Liver (tissue), 9 donors: ENCODE measurements around the gene TANC1. TPM values are rescaled to one million over a fixed set of nuclear protein-coding genes. Genes with fewer than 3 reads are reported as not detected.

Experiments used
- DNase-seq: peaks from one replicate; pipeline ENCODE4 v3.0.0-alpha.2; 2017; ENCODE audit warnings: low spot score
- H3K27ac ChIP-seq, 2 donors: one replicate each; pipeline ENCODE4 v1.7.0; 2013; ENCODE audit warnings: inconsistent platforms in 2 of 2, low read length in 2 of 2, control low read depth in 1 of 2, low read depth in 1 of 2, mild to moderate bottlenecking in 1 of 2
- H3K27me3 ChIP-seq, 4 donors: one replicate each; pipeline versions ENCODE4 v1.6.1 to v1.7.0; 2013; ENCODE audit warnings: low read length in 3 of 4, inconsistent platforms in 1 of 4, mild to moderate bottlenecking in 1 of 4, moderate library complexity in 1 of 4; ENCODE audit not compliant: control insufficient read depth in 4 of 4, insufficient read depth in 4 of 4
- H3K36me3 ChIP-seq, 4 donors: one replicate each; pipeline versions ENCODE4 v1.6.1 to v1.7.0; 2013; ENCODE audit warnings: low read length in 3 of 4, mild to moderate bottlenecking in 3 of 4, low read depth in 1 of 4, moderate library complexity in 1 of 4; ENCODE audit not compliant: control insufficient read depth in 4 of 4, insufficient read depth in 3 of 4
- H3K4me1 ChIP-seq, 4 donors: one replicate each; pipeline versions ENCODE4 v1.6.1 to v1.7.0; 2013; ENCODE audit warnings: low read length in 3 of 4, mild to moderate bottlenecking in 3 of 4, moderate library complexity in 1 of 4; ENCODE audit not compliant: control insufficient read depth in 4 of 4, insufficient read depth in 4 of 4
- H3K4me3 ChIP-seq, 3 donors: one replicate each; pipeline versions ENCODE4 v1.6.1 to v1.7.0; 2013; ENCODE audit warnings: low read length in 3 of 3, control low read depth in 1 of 3, low read depth in 1 of 3, mild to moderate bottlenecking in 1 of 3
- H3K9ac ChIP-seq, 2 donors: one replicate each; pipeline ENCODE4 v1.7.0; 2013; ENCODE audit warnings: low read length in 2 of 2, mild to moderate bottlenecking in 2 of 2, moderate library complexity in 2 of 2, control low read depth in 1 of 2, low read depth in 1 of 2
- H3K9me3 ChIP-seq, 4 donors: one replicate each; pipeline versions ENCODE4 v1.6.1 to v1.7.0; 2013; ENCODE audit warnings: low read length in 3 of 4; ENCODE audit not compliant: control insufficient read depth in 4 of 4
- EGR1 ChIP-seq, 2 donors: IDR thresholded peaks; 2 replicates each; pipeline ENCODE4 v1.6.1; 2016 to 2018; ENCODE audit warnings: antibody characterized with exemption in 2 of 2, low read depth in 2 of 2
- FOXA1 ChIP-seq: IDR thresholded peaks from 2 replicates; pipeline ENCODE4 v1.6.1; 2016; ENCODE audit warnings: antibody characterized with exemption
- FOXA2 ChIP-seq: IDR thresholded peaks from 2 replicates; pipeline ENCODE4 v1.6.1; 2016; ENCODE audit warnings: antibody characterized with exemption
- GABPA ChIP-seq, 2 donors: IDR thresholded peaks in 1 of 2; conservative IDR thresholded peaks in 1 of 2; 2 replicates each; pipeline ENCODE4 v1.6.1; 2016; ENCODE audit warnings: antibody characterized with exemption in 2 of 2, mild to moderate bottlenecking in 1 of 2, moderate library complexity in 1 of 2
- HNF4A ChIP-seq, 2 donors: conservative IDR thresholded peaks; 2 replicates each; pipeline ENCODE4 v1.6.1; 2016; ENCODE audit warnings: antibody characterized with exemption in 2 of 2, mild to moderate bottlenecking in 2 of 2
- HNF4G ChIP-seq: IDR thresholded peaks from 2 replicates; pipeline ENCODE4 v1.6.1; 2016; ENCODE audit warnings: antibody characterized with exemption
- JUND ChIP-seq, 2 donors: IDR thresholded peaks; 2 replicates each; pipeline ENCODE4 v1.6.1; 2016; ENCODE audit warnings: antibody characterized with exemption in 2 of 2
- RAD21 ChIP-seq, 2 donors: IDR thresholded peaks; 2 replicates each; pipeline ENCODE4 v1.6.1; 2016; ENCODE audit warnings: antibody characterized with exemption in 2 of 2, mild to moderate bottlenecking in 2 of 2
- RXRA ChIP-seq, 2 donors: IDR thresholded peaks; 2 replicates each; pipeline ENCODE4 v1.6.1; 2017 to 2018; ENCODE audit warnings: antibody characterized with exemption in 2 of 2, mild to moderate bottlenecking in 1 of 2
- SP1 ChIP-seq: IDR thresholded peaks from 2 replicates; pipeline ENCODE4 v1.6.1; 2018; ENCODE audit warnings: antibody characterized with exemption, mild to moderate bottlenecking
- TAF1 ChIP-seq: conservative IDR thresholded peaks from 2 replicates; pipeline ENCODE4 v1.6.1; 2016; ENCODE audit warnings: antibody characterized with exemption, mild to moderate bottlenecking
- YY1 ChIP-seq: IDR thresholded peaks from 2 replicates; pipeline ENCODE4 v1.6.1; 2016; ENCODE audit warnings: antibody characterized with exemption, mild to moderate bottlenecking
- WGBS: extraction: QIAGEN DNeasy Blood & Tissue Kit; methylation state at CpG from one replicate; pipeline ENCODE4 v1.1.7; 2013; 5-methylcytosine and 5-hydroxymethylcytosine counted together
- polyA plus RNA-seq, 2 donors: library from polyadenylated mRNA; stranded (reverse) in 1 of 2; unstranded in 1 of 2; fragments of 200-250 nt in 1 of 2; fragments of >200 nt in 1 of 2; fragmentation: Nextera tagmentation in 1 of 2; extraction: Ambion mirVana in 1 of 2; gene quantifications; one replicate each; pipeline versions ENCODE4 v1.2.1 to v1.2.3, GENCODE V29; 2013 to 2015
- total RNA-seq, 2 donors: library from RNA; depleted of rRNA; stranded (reverse); fragments of >200 nt; gene quantifications; one replicate each; pipeline ENCODE4 v1.2.3, GENCODE V29; 2014
- TF ChIP-seq, protein P1 (sequence below): IDR thresholded peaks from 2 replicates; pipeline ENCODE4 v1.6.1; 2016; ENCODE audit warnings: antibody characterized with exemption
- TF ChIP-seq, protein P2 (sequence below): IDR thresholded peaks from 2 replicates; pipeline ENCODE4 v1.6.1; 2016; ENCODE audit warnings: antibody characterized with exemption
- TF ChIP-seq, protein P3 (sequence below): IDR thresholded peaks from 2 replicates; pipeline ENCODE4 v1.6.1; 2016; ENCODE audit warnings: antibody characterized with exemption, mild to moderate bottlenecking
- TF ChIP-seq, protein P4 (sequence below): IDR thresholded peaks from 2 replicates; pipeline ENCODE4 v1.6.1; 2016; ENCODE audit warnings: antibody characterized with exemption
- donor health status: healthy.
- donor health status: healthy.
- donor health status: healthy.
- donor health status: healthy.
- donor health status: healthy.

The TANC1 gene
- total and polyA plus RNA-seq, 4 donors, result 3.7 to 17.7 (median 5.2) TPM

DNA sequence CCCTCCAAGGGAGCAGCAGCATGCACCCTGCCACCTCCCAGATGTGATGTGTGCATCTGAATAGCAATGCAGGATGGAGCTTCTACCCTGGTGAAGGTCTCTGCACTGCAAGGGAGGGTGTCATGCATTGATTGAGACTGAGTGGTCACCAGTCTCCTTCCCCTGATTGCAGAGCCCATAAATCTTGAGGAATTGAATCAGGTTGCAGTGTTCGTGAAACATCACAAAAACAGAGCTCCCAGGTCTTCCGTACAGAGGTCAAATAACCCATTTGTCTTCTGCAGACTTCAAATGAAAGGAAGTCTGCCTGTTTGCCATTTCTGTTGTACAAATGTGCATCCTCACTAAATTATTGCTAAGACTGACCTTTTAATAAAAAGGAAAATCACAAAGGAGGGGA lies 181.3 kb downstream of the TANC1 start:
- Histone ChIP-seq H3K4me3 (no peak overlapping the region), H3K27ac (no peak overlapping the region), H3K36me3 (peaks cover 0 to 1% (median 0%) of the 10 kb centered on the region in 4 donors), H3K9me3 (no peaks in the 10 kb centered on the region), H3K4me1 (peaks cover 5 to 49% (median 32%) of the 10 kb centered on the region in 4 donors), H3K27me3 (no peaks in the 10 kb centered on the region), H3K9ac (no peak overlapping the region)
- TF ChIP-seq TAF1, result no peak
- TF ChIP-seq GABPA (IDR thresholded peaks at IDR 0.05 in 1 of 2, conservative IDR thresholded peaks at IDR 0.05 in 1 of 2), result no peak
- TF ChIP-seq, protein P1, sequence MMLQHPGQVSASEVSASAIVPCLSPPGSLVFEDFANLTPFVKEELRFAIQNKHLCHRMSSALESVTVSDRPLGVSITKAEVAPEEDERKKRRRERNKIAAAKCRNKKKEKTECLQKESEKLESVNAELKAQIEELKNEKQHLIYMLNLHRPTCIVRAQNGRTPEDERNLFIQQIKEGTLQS, result no peak
- no peak for TF ChIP-seq HNF4A (conservative IDR thresholded peaks at IDR 0.05)
- no peak for TF ChIP-seq SP1
- TF ChIP-seq JUND (IDR thresholded peaks at IDR 0.05), result no peak
- no peak for TF ChIP-seq FOXA2
- no peak for TF ChIP-seq RAD21 (IDR thresholded peaks at IDR 0.05)
- no peak for TF ChIP-seq FOXA1
- TF ChIP-seq YY1, result no peak
- TF ChIP-seq, protein P2, sequence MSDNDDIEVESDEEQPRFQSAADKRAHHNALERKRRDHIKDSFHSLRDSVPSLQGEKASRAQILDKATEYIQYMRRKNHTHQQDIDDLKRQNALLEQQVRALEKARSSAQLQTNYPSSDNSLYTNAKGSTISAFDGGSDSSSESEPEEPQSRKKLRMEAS, result no peak
- no peak for TF ChIP-seq RXRA (IDR thresholded peaks at IDR 0.05)
- TF ChIP-seq HNF4G, result no peak
- TF ChIP-seq, protein P3, sequence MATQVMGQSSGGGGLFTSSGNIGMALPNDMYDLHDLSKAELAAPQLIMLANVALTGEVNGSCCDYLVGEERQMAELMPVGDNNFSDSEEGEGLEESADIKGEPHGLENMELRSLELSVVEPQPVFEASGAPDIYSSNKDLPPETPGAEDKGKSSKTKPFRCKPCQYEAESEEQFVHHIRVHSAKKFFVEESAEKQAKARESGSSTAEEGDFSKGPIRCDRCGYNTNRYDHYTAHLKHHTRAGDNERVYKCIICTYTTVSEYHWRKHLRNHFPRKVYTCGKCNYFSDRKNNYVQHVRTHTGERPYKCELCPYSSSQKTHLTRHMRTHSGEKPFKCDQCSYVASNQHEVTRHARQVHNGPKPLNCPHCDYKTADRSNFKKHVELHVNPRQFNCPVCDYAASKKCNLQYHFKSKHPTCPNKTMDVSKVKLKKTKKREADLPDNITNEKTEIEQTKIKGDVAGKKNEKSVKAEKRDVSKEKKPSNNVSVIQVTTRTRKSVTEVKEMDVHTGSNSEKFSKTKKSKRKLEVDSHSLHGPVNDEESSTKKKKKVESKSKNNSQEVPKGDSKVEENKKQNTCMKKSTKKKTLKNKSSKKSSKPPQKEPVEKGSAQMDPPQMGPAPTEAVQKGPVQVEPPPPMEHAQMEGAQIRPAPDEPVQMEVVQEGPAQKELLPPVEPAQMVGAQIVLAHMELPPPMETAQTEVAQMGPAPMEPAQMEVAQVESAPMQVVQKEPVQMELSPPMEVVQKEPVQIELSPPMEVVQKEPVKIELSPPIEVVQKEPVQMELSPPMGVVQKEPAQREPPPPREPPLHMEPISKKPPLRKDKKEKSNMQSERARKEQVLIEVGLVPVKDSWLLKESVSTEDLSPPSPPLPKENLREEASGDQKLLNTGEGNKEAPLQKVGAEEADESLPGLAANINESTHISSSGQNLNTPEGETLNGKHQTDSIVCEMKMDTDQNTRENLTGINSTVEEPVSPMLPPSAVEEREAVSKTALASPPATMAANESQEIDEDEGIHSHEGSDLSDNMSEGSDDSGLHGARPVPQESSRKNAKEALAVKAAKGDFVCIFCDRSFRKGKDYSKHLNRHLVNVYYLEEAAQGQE, result no peak
- DNase-seq, result no peak
- WGBS, result 81% methylated on average over 2 of the region's 2 CpGs

DNA sequence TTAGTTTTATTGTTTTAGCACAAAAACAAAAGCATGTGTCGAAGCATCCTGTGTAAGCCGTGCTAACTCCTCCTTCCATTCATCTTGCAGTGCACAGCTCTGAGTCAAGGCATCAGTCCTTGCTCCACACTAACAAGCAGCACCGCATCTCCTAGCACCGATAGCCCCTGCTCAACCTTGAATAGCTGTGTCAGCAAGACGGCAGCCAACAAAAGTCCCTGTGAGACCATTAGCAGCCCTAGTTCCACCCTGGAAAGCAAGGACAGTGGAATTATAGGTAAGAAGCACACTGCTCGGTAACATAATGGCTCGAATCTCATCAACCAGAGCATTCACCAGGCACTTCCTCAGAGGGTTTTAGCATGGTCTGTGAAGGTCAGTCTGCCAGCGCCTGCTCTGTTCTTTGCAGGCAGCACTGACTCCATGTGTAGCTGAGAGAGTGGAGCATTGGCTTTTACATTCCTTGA lies 181.9 kb downstream of the TANC1 start:
- Histone ChIP-seq H3K36me3 (peaks cover 0 to 1% (median 0%) of the 10 kb centered on the region in 4 donors), H3K27me3 (no peaks in the 10 kb centered on the region), H3K9me3 (no peaks in the 10 kb centered on the region), H3K27ac (no peak overlapping the region), H3K4me1 (peaks cover 5 to 46% (median 29%) of the 10 kb centered on the region in 4 donors), H3K4me3 (no peak overlapping the region), H3K9ac (no peak overlapping the region)
- DNase-seq, result no peak
- whole genome bisulfite sequencing, result 69% methylated on average over 8 of the region's 8 CpGs
- no peak for TF ChIP-seq TAF1
- TF ChIP-seq YY1, result no peak
- TF ChIP-seq, protein P3, result no peak
- TF ChIP-seq, protein P4, sequence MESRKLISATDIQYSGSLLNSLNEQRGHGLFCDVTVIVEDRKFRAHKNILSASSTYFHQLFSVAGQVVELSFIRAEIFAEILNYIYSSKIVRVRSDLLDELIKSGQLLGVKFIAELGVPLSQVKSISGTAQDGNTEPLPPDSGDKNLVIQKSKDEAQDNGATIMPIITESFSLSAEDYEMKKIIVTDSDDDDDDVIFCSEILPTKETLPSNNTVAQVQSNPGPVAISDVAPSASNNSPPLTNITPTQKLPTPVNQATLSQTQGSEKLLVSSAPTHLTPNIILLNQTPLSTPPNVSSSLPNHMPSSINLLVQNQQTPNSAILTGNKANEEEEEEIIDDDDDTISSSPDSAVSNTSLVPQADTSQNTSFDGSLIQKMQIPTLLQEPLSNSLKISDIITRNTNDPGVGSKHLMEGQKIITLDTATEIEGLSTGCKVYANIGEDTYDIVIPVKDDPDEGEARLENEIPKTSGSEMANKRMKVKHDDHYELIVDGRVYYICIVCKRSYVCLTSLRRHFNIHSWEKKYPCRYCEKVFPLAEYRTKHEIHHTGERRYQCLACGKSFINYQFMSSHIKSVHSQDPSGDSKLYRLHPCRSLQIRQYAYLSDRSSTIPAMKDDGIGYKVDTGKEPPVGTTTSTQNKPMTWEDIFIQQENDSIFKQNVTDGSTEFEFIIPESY, result no peak
- TF ChIP-seq GABPA (IDR thresholded peaks at IDR 0.05 in 1 of 2, conservative IDR thresholded peaks at IDR 0.05 in 1 of 2), result no peak
- TF ChIP-seq FOXA2, result no peak
- TF ChIP-seq, protein P2, result no peak
- no peak for TF ChIP-seq EGR1 (IDR thresholded peaks at IDR 0.05; ENCODE audit: low read depth in 2 of 2)
